ENCODE data around the gene PDE4D.

DNA sequence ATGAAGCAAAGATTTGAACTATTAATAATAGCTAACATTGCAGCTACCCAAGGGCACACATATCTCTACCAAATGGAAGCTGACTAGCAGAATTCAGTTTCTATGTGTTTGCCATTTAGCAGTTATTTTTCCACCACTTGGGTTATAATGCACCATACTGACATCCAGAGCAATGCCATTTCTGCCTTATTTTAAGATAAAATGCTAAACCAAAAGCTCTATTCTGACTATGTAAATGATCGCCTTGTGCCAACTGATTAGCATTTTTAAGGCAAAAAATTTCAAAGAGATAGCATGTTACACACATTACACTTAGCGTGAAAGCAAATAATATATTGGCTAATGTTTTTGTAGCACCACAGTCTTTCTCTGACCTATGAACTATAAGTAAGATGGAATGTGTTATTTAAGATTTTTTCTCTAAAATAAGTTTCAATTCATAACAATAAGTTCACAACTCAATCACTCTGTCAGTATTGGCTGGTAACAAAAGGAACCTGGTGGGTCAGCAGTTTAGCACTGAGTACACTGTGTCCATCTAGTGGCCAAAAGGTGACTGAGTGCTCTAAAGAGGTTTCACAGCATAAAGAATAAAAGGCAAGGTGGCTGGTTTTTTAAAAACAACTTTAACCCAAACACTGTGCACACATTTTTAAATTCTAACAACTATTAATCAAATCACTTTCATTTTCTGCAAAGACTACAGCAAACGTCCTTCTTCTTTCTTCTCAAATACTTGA lies 443.5 kb downstream of the PDE4D start:
- TF ChIP-seq, protein P1, sequence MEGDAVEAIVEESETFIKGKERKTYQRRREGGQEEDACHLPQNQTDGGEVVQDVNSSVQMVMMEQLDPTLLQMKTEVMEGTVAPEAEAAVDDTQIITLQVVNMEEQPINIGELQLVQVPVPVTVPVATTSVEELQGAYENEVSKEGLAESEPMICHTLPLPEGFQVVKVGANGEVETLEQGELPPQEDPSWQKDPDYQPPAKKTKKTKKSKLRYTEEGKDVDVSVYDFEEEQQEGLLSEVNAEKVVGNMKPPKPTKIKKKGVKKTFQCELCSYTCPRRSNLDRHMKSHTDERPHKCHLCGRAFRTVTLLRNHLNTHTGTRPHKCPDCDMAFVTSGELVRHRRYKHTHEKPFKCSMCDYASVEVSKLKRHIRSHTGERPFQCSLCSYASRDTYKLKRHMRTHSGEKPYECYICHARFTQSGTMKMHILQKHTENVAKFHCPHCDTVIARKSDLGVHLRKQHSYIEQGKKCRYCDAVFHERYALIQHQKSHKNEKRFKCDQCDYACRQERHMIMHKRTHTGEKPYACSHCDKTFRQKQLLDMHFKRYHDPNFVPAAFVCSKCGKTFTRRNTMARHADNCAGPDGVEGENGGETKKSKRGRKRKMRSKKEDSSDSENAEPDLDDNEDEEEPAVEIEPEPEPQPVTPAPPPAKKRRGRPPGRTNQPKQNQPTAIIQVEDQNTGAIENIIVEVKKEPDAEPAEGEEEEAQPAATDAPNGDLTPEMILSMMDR (IDR thresholded peaks at IDR 0.05) = no peak
- no peak for TF ChIP-seq POLR2A (IDR thresholded peaks at IDR 0.05)
